B cell (primary cell): ENCODE measurements around the gene PARD3. TPM values are rescaled to one million over a fixed set of nuclear protein-coding genes. Genes with fewer than 3 reads are reported as not detected.

Experiments
- ATAC-seq: fragments of 200-7000 bp; cut with Tn5 transposase; one replicate; pipeline ENCODE4 v1.10.0; 2021; ENCODE audit warnings: low read depth, mild to moderate bottlenecking, moderate number of reproducible peaks, moderate library complexity
- CTCF ChIA-PET: fragments of 350-600 bp; sonication (Branson Sonifier 250); formaldehyde crosslinking; loops from one replicate; lab custom pipeline; 2021; ENCODE audit warnings: antibody characterized with exemption, inconsistent platforms; lab: Charles Lee
- POLR2A ChIA-PET: fragments of 350-600 bp; sonication (Branson Sonifier 250); formaldehyde crosslinking; loops from one replicate; lab custom pipeline; 2021; ENCODE audit warnings: antibody characterized with exemption; lab: Charles Lee
- DNase-seq: peaks from one replicate; pipeline ENCODE4 v3.0.0; 2013
- H2AFZ ChIP-seq: 2 replicates; pipeline ENCODE4 v1.6.1; 2012; ENCODE audit warnings: mild to moderate bottlenecking, low read depth, low read length; ENCODE audit not compliant: insufficient read depth, poor library complexity, severe bottlenecking
- H3K27ac ChIP-seq, 2 donors: 1 replicate in 1 of 2; 2 replicates in 1 of 2; pipeline ENCODE4 v1.5.1; 2012 to 2013; ENCODE audit warnings: low read length in 2 of 2, mild to moderate bottlenecking in 2 of 2, moderate library complexity in 1 of 2
- H3K27me3 ChIP-seq, 4 experiments: fragments of 200-600 bp in 1 of 4; sonication (generic) in 1 of 4; replicated peaks in 1 of 4; 1 replicate in 2 of 4; 2 replicates in 2 of 4; pipeline versions ENCODE4 v1.6.1 to v1.7.0; 2013 to 2016; ENCODE audit warnings: low read length in 3 of 4, mild to moderate bottlenecking in 2 of 4, mixed read lengths in 1 of 4, moderate library complexity in 1 of 4; ENCODE audit not compliant: insufficient read depth in 4 of 4, control insufficient read depth in 3 of 4; ENCODE audit errors: control extremely low read depth in 1 of 4
- H3K36me3 ChIP-seq, 2 experiments: replicated peaks in 1 of 2; 1 replicate in 1 of 2; 2 replicates in 1 of 2; pipeline versions ENCODE4 v1.6.1 to v1.7.1; 2013; ENCODE audit warnings: low read length in 1 of 2; ENCODE audit not compliant: insufficient read depth in 2 of 2, control insufficient read depth in 1 of 2; ENCODE audit errors: control extremely low read depth in 1 of 2, extremely low read depth in 1 of 2
- H3K4me1 ChIP-seq, 2 donors: fragments of 200-600 bp in 1 of 2; sonication (generic) in 1 of 2; 1 replicate in 1 of 2; 2 replicates in 1 of 2; pipeline versions ENCODE4 v1.5.1 to v1.6.1; 2013 to 2017; ENCODE audit warnings: low read length in 2 of 2; ENCODE audit not compliant: control insufficient read depth in 2 of 2, insufficient read depth in 2 of 2
- H3K4me2 ChIP-seq: replicated peaks from 2 replicates; pipeline ENCODE3; 2012; ENCODE audit warnings: mild to moderate bottlenecking, low read depth, low read length; ENCODE audit not compliant: poor library complexity, severe bottlenecking
- H3K4me3 ChIP-seq, 5 experiments: fragments of 200-600 bp in 1 of 5; sonication (generic) in 1 of 5; 1 replicate in 3 of 5; 2 replicates in 2 of 5; pipeline versions ENCODE4 v1.5.1 to v1.7.0; 2011 to 2016; ENCODE audit warnings: low read length in 4 of 5, mild to moderate bottlenecking in 4 of 5, low read depth in 2 of 5, control low read depth in 1 of 5, moderate library complexity in 1 of 5; ENCODE audit not compliant: insufficient read depth in 1 of 5; ENCODE audit errors: control extremely low read depth in 1 of 5, extremely low read depth in 1 of 5
- H3K79me2 ChIP-seq: fragments of 200-600 bp; sonication (generic); one replicate; pipeline ENCODE4 v1.6.0; 2016; ENCODE audit warnings: low read length; ENCODE audit not compliant: control insufficient read depth, insufficient read depth
- H3K9ac ChIP-seq: fragments of 200-600 bp; sonication (generic); 2 replicates; pipeline ENCODE4 v1.6.1; 2017; ENCODE audit warnings: mild to moderate bottlenecking, low read length, moderate library complexity
- H3K9me3 ChIP-seq, 3 donors: one replicate each; pipeline versions ENCODE4 v1.6.1 to v1.7.1; 2013; ENCODE audit warnings: low read length in 2 of 3; ENCODE audit not compliant: control insufficient read depth in 2 of 3, insufficient read depth in 1 of 3; ENCODE audit errors: control extremely low read depth in 1 of 3
- H4K20me1 ChIP-seq: 2 replicates; pipeline ENCODE4 v1.6.0; 2012; ENCODE audit warnings: mild to moderate bottlenecking, low read length; ENCODE audit not compliant: insufficient read depth, control insufficient read depth, poor library complexity, severe bottlenecking
- H3K27ac Mint-ChIP-seq: one replicate; pipeline ENCODE4 v1.8.0; 2021; ENCODE audit warnings: mixed read lengths
- H3K27me3 Mint-ChIP-seq: one replicate; pipeline ENCODE4 v1.8.0; 2021; ENCODE audit warnings: mixed read lengths
- H3K4me1 Mint-ChIP-seq: one replicate; pipeline ENCODE4 v1.8.0; 2021; ENCODE audit warnings: mixed read lengths
- H3K4me3 Mint-ChIP-seq: one replicate; pipeline ENCODE4 v1.8.0; 2021; ENCODE audit warnings: mixed read lengths
- H3K9me3 Mint-ChIP-seq: one replicate; pipeline ENCODE4 v1.8.0; 2022; ENCODE audit warnings: mixed read lengths; ENCODE audit not compliant: insufficient read depth
- EZH2 ChIP-seq: IDR thresholded peaks from 2 replicates; pipeline ENCODE4 v1.6.1; 2012; ENCODE audit warnings: borderline replicate concordance, low read depth, mild to moderate bottlenecking, moderate library complexity, low read length; ENCODE audit not compliant: insufficient read depth, poor library complexity, severe bottlenecking
- WGBS: methylation state at CpG from one replicate; pipeline ENCODE4 v1.1.5; 2013; ENCODE audit warnings: missing lambda C conversion rate; ENCODE audit not compliant: insufficient coverage; 5-methylcytosine and 5-hydroxymethylcytosine counted together
- intact Hi-C: fragments of 100-400 bp; cut with micrococcal nuclease; formaldehyde crosslinking; loops from one replicate; pipeline ENCODE4 v1.10.0; 2022
- polyA plus RNA-seq: library from polyadenylated mRNA; depleted of rRNA; stranded (reverse); fragments of >200 nt; gene quantifications from 2 replicates; pipeline ENCODE4 v1.2.3, GENCODE V29; 2012
- total RNA-seq, 2 donors: library from RNA; stranded (reverse); fragments of 120-200 nt in 1 of 2; gene quantifications; 1 replicate in 1 of 2; 2 replicates in 1 of 2; pipeline versions ENCODE4 v1.2.3 to v1.2.4, GENCODE V29; 2013 to 2022
- TF ChIP-seq, protein P1 (sequence below): fragments of 200-600 bp; IDR thresholded peaks from one replicate; pipeline ENCODE4 v1.8.0; 2022; ENCODE audit warnings: antibody characterized with exemption, mild to moderate bottlenecking

The PARD3 gene
- total and polyA plus RNA-seq, 2 donors (not counting 1 experiment from before 2014, with no cell fraction given): not detected

DNA sequence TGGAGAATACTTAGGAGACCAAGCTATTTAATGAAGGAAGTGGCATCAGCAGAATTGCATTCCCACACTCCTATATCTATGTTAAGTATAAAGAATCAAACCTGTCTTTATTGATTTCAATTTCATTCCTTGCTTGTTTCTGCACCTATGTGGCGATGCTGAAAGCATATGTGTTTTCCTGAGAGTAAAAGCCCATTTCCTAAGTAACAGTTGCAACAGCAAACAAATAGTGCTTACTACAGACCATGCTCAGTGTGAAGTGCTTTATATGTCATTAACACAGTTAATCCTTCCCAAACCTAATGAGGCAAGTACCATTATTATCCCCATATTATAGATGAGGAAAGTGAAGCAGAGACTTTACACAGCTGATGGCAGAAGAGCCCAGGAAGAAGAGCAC, 552.1 kb downstream of the PARD3 start:
- H2AFZ ChIP-seq: no peak overlapping the region
- H3K27ac ChIP-seq: no peak overlapping the region
- no peaks in the 10 kb centered on the region for H3K4me1 ChIP-seq
- Mint-ChIP-seq H3K4me3 (no peak overlapping the region), H3K9me3 (no peaks in the 10 kb centered on the region), H3K27ac (no peak overlapping the region), H3K4me1 (no peaks in the 10 kb centered on the region), H3K27me3 (no peaks in the 10 kb centered on the region)
- POLR2A ChIA-PET: no interaction called here
- CTCF ChIA-PET: no interaction called here
- no peaks in the 10 kb centered on the region for H3K27me3 ChIP-seq
- H4K20me1 ChIP-seq: no peaks in the 10 kb centered on the region
- ATAC-seq: no peak
- TF ChIP-seq, protein P1, sequence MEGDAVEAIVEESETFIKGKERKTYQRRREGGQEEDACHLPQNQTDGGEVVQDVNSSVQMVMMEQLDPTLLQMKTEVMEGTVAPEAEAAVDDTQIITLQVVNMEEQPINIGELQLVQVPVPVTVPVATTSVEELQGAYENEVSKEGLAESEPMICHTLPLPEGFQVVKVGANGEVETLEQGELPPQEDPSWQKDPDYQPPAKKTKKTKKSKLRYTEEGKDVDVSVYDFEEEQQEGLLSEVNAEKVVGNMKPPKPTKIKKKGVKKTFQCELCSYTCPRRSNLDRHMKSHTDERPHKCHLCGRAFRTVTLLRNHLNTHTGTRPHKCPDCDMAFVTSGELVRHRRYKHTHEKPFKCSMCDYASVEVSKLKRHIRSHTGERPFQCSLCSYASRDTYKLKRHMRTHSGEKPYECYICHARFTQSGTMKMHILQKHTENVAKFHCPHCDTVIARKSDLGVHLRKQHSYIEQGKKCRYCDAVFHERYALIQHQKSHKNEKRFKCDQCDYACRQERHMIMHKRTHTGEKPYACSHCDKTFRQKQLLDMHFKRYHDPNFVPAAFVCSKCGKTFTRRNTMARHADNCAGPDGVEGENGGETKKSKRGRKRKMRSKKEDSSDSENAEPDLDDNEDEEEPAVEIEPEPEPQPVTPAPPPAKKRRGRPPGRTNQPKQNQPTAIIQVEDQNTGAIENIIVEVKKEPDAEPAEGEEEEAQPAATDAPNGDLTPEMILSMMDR: no peak
- TF ChIP-seq EZH2: no peak
- H3K36me3 ChIP-seq: no peaks in the 10 kb centered on the region
- WGBS: no CpG with 5 or more reads among the region's 1 CpG
- no peak overlapping the region for H3K4me2 ChIP-seq
- intact Hi-C loops: no loop called here
- H3K4me3 ChIP-seq: no peak overlapping the region
- H3K79me2 ChIP-seq: no peaks in the 10 kb centered on the region
- H3K9me3 ChIP-seq: peaks cover 0 to 3% (median 0%) of the 10 kb centered on the region in 3 donors
- DNase-seq: no peak
- H3K9ac ChIP-seq: no peak overlapping the region

DNA sequence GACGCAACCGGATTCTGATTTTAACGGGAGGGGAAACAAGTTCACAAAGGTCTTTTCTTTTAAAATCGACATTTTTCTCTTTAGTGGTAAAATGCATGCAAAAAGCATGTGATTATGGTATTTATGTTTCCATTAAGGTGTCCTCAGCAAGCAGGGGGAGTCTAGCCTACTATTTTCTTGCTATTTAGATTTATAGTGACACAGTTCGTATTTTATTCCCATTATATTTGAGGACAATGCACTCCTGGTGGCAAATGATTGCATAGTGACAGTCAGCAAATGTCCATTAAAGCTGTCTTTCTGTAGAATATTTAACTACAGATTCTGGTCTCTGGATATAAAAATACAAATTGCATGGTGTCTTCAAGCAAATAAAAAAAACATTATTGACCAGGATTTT, 554.2 kb downstream of the PARD3 start:
- intact Hi-C loops: no loop called here
- Histone ChIP-seq H3K4me2 (no peak overlapping the region), H3K9ac (no peak overlapping the region), H3K4me1 (no peaks in the 10 kb centered on the region), H3K9me3 (peaks cover 0 to 3% (median 0%) of the 10 kb centered on the region in 3 donors), H3K4me3 (no peak overlapping the region), H3K79me2 (no peaks in the 10 kb centered on the region), H3K27me3 (no peaks in the 10 kb centered on the region), H3K36me3 (no peaks in the 10 kb centered on the region), H4K20me1 (no peaks in the 10 kb centered on the region), H2AFZ (no peak overlapping the region), H3K27ac (no peak overlapping the region)
- ATAC-seq: no peak
- ChIA-PET CTCF (no interaction called here), POLR2A (no interaction called here)
- H3K27ac Mint-ChIP-seq: no peak overlapping the region
- no peaks in the 10 kb centered on the region for H3K27me3 Mint-ChIP-seq
- no peaks in the 10 kb centered on the region for H3K9me3 Mint-ChIP-seq
- H3K4me1 Mint-ChIP-seq: no peaks in the 10 kb centered on the region
- no peak overlapping the region for H3K4me3 Mint-ChIP-seq
- 96% methylated on average over 4 of the region's 5 CpGs for WGBS
- TF ChIP-seq, protein P1: no peak
- TF ChIP-seq EZH2: no peak
- no peak for DNase-seq
